SW 1271 (cell line): ENCODE results near the gene MMP25.

ENCODE experiments used
- DNase-seq, 2 experiments: peaks; one replicate each; lab custom pipeline; 2025; lab: John Stamatoyannopoulos, UW

MMP25 gene

GRCh38 chr16:3017344-3017743, 29.0 kb upstream of the MMP25 start:
- no peak for DNase-seq

DNA sequence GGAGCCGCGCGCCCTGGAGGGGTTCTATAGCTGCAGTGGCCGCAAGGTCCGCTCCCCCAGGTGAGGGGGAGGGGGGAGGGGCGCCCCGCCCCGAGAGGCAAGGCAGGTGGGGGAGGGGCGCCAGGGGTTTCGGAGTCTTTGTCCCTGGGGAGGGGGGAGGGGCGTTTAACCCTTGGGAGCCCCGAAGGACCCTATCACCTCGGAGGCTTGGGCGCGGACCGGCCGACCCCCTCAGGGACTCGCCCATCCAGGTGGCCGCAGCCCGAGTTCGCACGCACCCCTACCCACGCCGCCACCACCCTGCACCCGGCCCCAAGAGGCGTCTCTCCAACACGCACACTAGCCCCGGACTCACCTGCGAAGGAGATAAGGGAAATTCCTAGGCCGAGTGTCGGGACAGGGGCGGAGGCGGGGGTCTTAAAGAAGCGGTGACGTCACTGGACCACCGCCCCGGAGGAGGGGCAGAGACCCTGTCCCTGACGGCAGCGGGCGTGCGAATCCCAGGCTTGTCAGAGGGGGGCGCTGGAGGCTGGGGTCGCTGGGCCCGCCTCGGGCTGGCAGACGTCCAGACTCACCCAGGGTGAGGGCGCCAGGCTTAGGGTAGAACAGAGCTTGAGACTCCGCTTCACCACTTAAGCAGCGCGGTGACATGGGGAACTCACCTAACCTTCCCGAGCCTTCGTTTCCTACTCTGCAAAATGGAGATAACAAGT, 28.4 kb upstream of the MMP25 start, which contains the start of gene CLDN6:
Gene CLDN6 (minus strand): TSS at position 390 of the 713 bp plus-strand sequence. CDS start 2,162 bp downstream, outside the sequence.
- no peak for DNase-seq

DNA sequence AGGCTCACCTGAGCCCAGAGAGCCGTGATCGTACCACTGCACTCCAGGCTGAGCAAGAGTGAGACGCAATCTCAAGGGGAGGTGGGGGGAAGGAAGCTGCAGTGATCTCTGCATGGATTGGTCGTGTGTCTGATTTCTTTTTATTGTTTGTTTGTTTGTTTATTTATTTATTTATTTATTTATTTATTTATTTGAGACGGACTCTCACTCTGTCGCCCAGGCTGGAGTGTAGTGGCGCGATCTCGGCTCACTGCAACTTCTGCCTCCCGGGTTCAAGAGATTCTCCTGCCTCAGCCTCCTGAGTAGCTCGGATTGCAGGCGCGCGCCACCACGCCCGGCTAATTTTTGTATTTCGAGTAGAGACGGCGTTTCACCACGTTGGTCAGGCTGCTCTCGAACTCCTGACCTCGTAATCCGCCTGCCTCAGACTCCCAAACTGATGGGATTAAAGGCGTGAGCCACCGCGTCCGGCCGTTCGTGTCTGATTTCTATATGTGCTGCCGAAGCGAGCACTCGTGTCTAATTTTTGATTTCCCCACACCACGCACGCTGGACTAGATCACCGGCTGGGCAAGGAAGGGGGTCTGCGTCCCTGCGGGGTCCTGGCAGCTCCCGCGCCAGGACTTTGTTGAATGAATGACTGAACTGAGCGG, 26.6 kb upstream of the MMP25 start:
- DNase-seq, result no peak

GRCh38 chr16:3020247-3020603, 26.1 kb upstream of the MMP25 start, which contains the start of gene TNFRSF12A:
TNFRSF12A (plus strand) TSS chr16:3020368; CDS start chr16:3020398, 30 bp downstream.
- peak in 1 of 2 experiments; percentile 45 for DNase-seq

DNA sequence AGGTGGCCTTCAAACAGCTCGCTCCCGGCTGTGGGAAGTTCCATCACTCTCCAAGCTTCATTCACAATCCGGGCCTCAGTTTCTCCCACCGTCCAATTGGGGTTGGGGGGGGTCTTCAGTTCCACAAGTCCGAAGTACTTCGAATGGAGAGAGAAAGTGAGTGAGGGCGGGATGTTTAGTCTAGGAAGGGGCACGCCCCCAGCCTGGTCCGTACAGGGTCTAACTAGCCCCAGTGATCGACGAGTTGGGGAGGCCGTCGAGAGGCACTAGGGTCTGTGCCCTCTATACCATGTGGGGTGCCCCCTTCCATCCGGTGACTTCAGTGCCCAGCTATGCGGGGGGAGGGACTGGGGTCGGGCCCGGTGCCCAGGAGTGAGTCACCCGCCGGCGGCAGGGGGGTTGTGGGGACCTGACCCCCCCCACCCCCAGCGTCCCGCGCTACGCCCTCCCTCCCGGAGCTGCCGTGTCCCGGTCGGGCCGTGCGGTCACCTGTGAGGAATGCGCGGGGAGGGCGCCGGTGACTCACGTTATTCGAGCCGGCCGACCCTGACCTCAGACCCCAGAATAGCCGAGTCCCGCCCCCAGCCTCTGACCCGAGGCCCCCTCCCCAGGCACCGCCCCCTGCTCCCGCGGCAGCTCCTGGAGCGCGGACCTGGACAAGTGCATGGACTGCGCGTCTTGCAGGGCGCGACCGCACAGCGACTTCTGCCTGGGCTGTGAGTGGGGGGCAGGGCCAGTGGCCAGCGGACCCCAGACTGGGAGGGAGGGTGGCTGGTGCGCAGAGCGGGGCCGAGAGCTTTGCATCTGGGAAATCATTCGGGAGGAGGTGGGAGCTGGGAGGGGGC, 25.5 kb upstream of the MMP25 start:
- DNase-seq, result peak; percentile 68 to 77

GRCh38 chr16:3021449-3022207, 24.7 kb upstream of the MMP25 start:
- peak; percentile 65 to 76 for DNase-seq

GRCh38 chr16:3022208-3022683, 24.1 kb upstream of the MMP25 start:
- DNase-seq, result peak; percentile 46 to 70

GRCh38 chr16:3022684-3023414, 23.5 kb upstream of the MMP25 start:
- peak in 1 of 2 experiments; percentile 46 for DNase-seq

DNA sequence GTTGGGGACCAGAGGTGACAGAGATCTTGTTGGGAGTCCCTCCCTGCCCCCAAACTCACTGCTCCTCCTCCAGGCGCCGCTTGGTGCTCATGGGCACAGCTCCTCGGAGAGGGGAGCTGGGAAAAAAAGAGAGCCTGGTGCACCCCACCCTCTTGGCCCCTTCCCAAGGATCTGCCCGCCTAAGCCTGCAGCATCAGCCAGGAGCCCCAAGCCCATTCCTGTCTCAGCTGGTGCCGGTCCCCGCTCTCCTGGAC, 23.0 kb upstream of the MMP25 start:
- DNase-seq, result peak; percentile 76 to 84

DNA sequence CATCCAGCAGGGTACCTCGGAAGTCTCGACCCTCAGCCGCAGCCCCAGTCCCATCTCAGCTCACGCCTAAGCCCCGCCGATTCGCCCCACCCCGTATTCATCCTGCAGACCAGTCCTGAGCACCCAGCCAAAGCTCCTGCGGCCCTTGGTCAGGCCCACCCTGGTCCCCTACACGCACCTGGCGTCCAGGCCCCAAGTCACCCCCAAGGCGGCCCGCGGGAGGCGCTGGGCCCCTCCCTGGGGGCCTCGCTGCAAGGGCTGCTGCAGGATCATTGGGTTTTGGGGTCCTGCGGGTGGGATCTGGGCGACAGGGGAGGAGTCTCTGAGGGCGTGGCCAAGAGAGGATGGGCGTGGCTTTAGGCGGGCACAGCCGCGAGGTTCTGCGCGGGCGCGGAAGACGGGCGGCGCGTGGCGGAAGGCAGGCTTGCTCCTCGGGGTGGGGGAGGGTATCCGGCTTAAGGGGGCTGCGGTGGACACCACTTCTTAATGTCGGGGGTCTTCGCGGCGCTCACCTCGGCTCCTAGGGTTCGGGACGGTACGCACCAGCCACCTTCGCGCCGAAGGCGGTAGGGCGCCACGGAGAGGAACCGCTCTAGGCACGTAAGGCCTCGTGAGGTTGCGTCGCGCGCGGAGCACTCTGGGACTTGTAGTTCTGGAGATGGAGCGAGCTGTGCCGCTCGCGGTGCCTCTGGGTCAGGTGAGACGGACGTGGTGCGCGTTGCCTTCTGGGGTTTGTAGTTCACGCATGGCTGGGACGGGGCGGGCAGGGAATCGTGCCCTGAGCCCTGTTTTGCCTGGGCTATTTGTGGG, 22.5 kb upstream of the MMP25 start, which contains the start of the genes HCFC1R1 and THOC6:
Gene HCFC1R1 (minus strand): TSS at position 274 of the 810 bp plus-strand sequence. CDS start 1 bp downstream, at position 273.
Gene THOC6 (plus strand): TSS at position 367 of the 810 bp plus-strand sequence. CDS start 292 bp downstream, at position 659.
- DNase-seq, result peak; percentile 81 to 89

DNA sequence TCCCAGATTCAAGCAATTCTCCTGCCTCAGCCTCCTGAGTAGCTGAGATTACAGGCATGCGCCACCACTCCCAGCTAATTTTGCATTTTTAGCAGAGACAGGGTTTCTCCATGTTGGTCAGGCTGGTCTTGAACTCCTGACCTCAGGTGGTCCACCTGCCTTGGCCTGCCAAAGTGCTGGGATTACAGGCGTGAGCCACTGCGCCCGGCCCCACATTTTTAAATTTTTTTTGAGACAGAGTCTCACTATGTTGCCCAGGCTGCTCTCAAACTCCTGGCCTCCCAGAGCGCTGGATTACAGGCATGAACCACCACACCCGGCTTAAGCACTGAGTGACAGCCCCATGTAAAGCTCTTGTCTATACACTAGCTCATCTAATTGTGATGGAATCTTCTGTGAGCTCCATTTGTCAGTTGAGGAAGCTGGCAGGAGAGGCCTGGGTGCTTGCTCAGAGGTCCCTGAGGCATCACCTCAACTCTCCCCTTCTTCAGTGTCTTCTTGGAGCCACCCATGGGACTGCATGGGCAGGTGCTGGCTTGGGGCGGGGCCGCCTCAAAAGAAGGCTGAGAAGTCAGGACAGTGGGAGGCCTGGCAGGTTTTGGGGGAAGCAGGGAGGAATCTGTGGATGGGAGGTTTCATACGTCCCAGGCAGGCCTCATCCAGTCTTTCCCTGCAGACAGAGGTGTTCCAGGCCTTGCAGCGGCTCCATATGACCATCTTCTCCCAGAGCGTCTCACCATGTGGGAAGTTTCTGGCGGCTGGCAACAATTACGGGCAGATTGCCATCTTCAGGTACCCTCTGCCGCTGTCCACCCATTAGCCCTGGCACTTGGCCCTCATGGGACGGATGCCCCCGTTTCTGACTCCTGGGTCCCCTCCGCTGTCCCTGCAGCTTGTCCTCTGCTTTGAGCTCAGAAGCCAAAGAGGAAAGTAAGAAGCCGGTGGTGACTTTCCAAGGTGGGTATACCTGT, 21.0 kb upstream of the MMP25 start:
- DNase-seq, result no peak

DNA sequence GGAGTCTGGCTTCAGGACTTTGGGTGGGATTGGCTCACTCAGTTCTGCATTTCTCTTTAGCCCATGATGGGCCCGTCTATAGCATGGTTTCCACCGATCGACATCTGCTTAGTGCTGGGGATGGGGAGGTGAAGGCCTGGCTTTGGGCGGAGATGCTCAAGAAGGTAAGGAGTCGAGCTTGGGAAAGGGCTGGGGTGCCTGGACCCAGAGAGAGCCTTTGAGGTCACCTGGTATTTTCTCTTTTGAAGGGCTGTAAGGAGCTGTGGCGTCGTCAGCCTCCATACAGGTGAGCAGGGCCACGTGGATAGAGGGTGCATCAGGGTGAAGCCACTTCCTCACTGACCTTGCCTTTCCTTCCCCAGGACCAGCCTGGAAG, 20.4 kb upstream of the MMP25 start:
- no peak for DNase-seq

GRCh38 chr16:3026609-3027488, 19.5 kb upstream of the MMP25 start:
- no peak for DNase-seq

- no peak for DNase-seq
These were observed 18.9 kb upstream of the MMP25 start for GRCh38 chr16:3027489-3027795.

DNA sequence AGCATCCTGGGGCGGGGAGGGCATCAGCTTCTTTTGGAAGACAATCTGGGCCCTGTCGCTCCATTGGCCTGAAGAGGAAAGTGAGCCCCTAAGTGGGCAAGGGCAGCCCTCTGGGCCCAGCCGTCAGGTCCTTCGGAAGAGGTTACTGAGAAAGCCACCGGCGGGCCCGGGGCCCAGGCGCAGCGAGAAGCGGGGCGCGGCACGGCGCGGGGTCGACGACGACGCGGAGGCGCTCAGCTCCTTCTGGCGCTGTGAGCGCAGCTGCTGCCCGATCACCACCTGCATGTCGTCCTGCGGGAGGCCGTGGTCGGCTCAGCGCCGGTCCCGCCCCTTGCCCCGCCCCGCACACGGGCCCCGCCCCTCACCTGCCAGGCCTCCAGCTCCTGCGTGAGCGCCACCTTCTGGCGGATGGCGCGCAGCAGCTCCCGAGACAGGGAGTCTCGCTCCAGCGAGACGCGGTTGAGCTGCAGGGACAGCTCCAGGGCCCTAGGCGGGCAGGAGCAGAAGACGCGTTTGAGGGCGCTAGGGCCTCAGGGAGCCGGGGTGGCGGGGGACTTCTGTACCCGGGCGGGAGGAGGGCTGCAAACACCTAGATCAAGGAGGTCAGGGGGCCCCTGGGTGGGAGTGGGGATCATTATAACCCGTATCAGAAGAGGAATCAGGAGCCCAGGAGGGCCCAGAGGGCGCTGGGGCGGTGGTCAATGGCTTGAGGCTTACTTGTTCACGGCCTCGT, 18.2 kb upstream of the MMP25 start:
- DNase-seq, result no peak

GRCh38 chr16:3028716-3029319, 17.5 kb upstream of the MMP25 start:
- DNase-seq, result no peak
